GM04503 (cell line): ENCODE results near the gene WNT10A.
"Not testable (repeated sequence)": the region's sequence is repeated elsewhere in the genome, so short reads cannot be mapped to it uniquely, and the experiment has no call there.

Source experiments
- DNase-seq: peaks from one replicate; pipeline ENCODE4 v3.0.0-alpha.2; 2012; ENCODE audit warnings: low read depth

The WNT10A gene

GRCh38 chr2:218880102-218880858 lies at the start of gene WNT10A:
TSS of gene WNT10A (plus strand) at chr2:218880852. CDS start at chr2:218880996, 144 bp downstream.
- no peak for DNase-seq

GRCh38 chr2:218831378-218831990 lies 49.2 kb upstream of the WNT10A start, which contains the start of gene PRKAG3:
TSS of gene PRKAG3 (minus strand) at chr2:218831803.
- no peak for DNase-seq

GRCh38 chr2:218832081-218832480 lies 48.6 kb upstream of the WNT10A start:
- no peak for DNase-seq

GRCh38 chr2:218832520-218832919 lies 48.1 kb upstream of the WNT10A start:
- DNase-seq = peak; percentile 24

GRCh38 chr2:218833023-218833609 lies 47.5 kb upstream of the WNT10A start:
- no peak for DNase-seq

- DNase-seq = no peak
These were observed 46.0 kb upstream of the WNT10A start for GRCh38 chr2:218834685-218835084.

- DNase-seq = no peak
These were observed 43.2 kb upstream of the WNT10A start for GRCh38 chr2:218837495-218837894.

- DNase-seq = peak; percentile 35
These were observed 41.2 kb upstream of the WNT10A start for GRCh38 chr2:218839430-218839829.

- DNase-seq = no peak
These were observed 40.8 kb upstream of the WNT10A start for GRCh38 chr2:218839888-218840287.

- DNase-seq = not testable (repeated sequence)
These were observed 36.3 kb upstream of the WNT10A start for GRCh38 chr2:218844334-218844733.

- DNase-seq = not testable (repeated sequence)
These were observed 33.7 kb upstream of the WNT10A start for GRCh38 chr2:218846963-218847362.

GRCh38 chr2:218849721-218850120 lies 30.9 kb upstream of the WNT10A start:
- DNase-seq = no peak

- DNase-seq = no peak
These were observed 29.9 kb upstream of the WNT10A start for GRCh38 chr2:218850796-218851195.

- no peak for DNase-seq
These were observed 29.4 kb upstream of the WNT10A start for GRCh38 chr2:218851286-218851685.

GRCh38 chr2:218852911-218853667 lies 27.6 kb upstream of the WNT10A start:
- no peak for DNase-seq

GRCh38 chr2:218853766-218854165 lies 26.9 kb upstream of the WNT10A start:
- DNase-seq = no peak

- no peak for DNase-seq
These were observed 25.8 kb upstream of the WNT10A start for GRCh38 chr2:218854860-218855259.

- no peak for DNase-seq
These were observed 25.1 kb upstream of the WNT10A start for GRCh38 chr2:218855305-218856166.

GRCh38 chr2:218856167-218856895 lies 24.3 kb upstream of the WNT10A start:
- DNase-seq = no peak

- DNase-seq = no peak
These were observed 23.8 kb upstream of the WNT10A start for GRCh38 chr2:218856896-218857243.
